Stimulated activated CD8-positive, alpha-beta memory T cell treated with anti-CD3 and anti-CD28 coated beads, Interleukin-12 subunit alpha, Interleukin-12 subunit beta, amount 100 ng/mL, for 4 hours (primary cell): ENCODE data around the gene NEO1.
"Not testable (repeated sequence)": the region's sequence is repeated elsewhere in the genome, so short reads cannot be mapped to it uniquely, and the experiment has no call there.

Experiments
- DNase-seq: peaks from one replicate; pipeline ENCODE4 v3.0.0-alpha.2; 2020; ENCODE audit warnings: low read depth

Gene NEO1

GRCh38 chr15:73212424-73212823, 160.2 kb downstream of the NEO1 start:
- no peak for DNase-seq

GRCh38 chr15:73221450-73221849, 169.2 kb downstream of the NEO1 start:
- DNase-seq = not testable (repeated sequence)

- DNase-seq = no peak
Observed at GRCh38 chr15:73225358-73226015, 173.2 kb downstream of the NEO1 start.

DNA sequence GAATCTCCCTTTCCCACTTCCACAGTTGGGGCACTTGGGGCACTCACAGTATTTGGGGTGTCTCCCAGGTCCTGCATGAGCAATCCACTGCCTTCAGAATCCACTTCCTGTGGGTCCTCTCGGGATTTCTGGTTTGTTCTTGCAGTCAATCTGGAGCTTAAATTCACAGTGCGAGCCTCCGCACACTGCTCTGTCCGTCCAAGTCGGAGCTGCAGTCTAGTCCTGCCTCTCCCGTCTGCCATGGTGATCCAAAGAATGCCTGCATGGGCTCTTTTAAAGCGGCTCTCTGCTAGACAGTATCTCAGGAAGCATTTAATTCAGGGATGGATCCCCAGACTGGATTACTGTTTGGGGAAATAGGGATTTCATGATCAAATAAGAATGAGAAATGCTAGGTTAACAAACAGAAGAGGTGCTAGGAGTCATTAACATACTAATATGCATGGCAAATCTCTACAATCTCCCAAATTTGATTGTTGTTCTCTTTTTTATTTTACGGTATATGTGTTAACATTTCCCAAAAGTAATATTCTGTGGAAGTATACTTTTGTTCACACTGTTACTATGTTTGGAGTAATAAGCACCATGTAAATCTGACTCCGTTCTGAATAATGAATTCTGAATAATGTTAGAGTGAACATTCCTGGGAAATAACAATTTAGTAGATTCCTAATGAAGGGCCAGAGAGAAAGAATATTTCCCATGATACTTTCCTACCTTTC, 174.0 kb downstream of the NEO1 start:
- DNase-seq = no peak

DNA sequence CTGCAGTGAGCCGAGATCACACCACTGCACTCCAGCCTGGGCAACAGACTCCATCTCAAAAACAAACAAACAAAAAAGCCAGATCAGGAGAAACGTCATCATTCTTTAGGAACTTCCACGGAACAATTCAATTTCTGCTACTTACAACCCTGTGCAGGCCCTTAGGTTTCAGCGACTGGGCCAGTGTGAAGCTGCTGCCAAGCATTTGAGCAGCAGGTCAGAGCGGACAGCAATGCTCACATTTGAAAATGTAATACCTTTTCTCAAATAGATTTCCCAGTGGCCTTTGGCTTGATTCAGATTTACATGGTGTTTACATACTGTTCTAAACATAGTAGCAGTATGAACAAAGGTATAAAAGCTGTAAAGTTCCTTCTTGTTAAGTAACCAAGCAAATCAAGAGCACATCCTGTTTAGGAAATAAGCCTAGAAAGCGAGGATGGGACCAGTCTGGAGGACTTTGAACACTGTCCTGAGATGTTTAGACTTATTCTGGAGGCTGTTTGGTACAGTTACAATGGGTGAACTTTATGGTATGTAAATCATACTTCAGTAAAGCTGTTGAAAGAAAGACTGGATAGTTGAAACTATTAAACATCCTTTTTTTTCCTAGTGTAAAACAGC, 175.3 kb downstream of the NEO1 start:
- no peak for DNase-seq

DNA sequence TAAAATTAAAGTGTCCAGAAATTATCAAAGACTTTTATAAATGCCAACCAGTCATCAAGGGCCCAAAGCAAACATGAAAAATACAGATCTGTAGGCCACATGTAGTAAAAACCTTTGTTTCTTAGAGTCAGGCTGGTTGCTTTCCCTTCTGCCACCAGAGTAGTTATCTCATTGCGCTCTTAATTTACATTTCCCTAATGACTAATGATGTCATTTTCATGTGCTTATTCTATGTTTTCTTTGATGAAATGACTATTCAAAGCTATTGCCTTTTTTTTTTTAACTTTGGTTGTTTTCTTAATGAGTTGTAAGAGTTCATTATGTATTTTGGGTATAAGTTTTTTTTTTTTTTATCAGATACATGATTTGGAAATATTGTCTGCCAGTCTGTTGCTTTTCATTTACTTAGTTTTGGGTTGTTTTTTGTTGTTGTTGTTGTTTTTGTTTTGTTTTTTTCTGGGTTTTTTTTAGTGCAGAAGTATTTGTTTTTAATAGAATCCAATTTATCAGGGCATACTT, 175.9 kb downstream of the NEO1 start:
- DNase-seq = no peak

DNA sequence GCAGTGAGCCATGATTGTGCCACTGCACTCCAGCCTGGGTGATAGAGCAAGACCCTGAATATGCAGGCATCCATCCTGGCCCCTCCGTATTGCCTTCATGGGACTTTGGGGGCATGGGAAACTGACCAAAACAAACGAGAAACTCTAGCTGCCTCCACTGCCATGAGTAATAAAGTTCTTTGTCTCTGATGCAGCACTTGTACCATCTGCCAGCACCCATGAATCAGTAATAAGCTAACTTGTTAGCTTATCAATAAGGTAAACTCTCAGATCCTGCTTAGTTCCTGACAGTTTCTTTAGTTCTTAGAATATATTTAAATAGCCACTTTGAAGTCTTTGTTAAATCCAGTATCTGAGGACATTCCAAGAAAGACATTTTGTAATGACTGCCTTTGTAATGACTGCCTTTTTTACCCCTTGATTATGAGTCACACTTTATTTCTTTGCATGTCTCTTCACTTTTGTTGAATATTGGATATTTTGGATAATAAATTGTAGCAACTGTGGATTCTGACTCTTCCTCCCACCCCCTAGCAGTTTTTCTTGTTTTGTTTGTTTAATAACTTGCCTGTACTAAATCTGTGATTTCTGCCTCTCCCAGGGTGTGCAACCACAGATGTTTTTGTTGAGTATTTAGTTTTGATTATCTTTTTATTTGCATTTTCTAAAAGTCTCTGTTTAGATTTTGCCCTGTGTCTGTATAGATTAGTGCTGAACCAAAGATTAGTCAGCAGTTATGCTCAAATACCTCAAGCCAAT, 179.6 kb downstream of the NEO1 start:
- DNase-seq = no peak

GRCh38 chr15:73232776-73233175, 180.5 kb downstream of the NEO1 start:
- DNase-seq = no peak

- DNase-seq = no peak
Observed at GRCh38 chr15:73233623-73234022, 181.4 kb downstream of the NEO1 start.

DNA sequence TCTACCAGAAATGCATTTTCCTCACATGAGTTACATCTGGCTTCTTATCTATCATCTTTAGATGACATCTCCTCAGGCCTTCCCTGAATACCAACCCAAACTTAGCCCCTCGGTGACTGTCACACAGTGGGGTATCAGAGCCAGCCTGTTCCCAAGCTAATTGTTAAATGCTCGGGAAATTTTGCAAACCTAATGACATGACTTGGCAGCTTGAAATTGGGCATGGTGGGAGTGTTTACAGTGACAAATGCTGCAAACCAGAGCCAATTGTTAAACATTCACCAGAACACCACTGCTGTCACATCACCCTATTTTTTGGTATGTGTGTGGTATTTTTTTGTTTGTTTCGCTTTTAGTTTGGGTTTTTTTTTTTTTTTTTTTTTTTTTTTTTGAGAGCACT, 185.6 kb downstream of the NEO1 start:
- DNase-seq = no peak

DNA sequence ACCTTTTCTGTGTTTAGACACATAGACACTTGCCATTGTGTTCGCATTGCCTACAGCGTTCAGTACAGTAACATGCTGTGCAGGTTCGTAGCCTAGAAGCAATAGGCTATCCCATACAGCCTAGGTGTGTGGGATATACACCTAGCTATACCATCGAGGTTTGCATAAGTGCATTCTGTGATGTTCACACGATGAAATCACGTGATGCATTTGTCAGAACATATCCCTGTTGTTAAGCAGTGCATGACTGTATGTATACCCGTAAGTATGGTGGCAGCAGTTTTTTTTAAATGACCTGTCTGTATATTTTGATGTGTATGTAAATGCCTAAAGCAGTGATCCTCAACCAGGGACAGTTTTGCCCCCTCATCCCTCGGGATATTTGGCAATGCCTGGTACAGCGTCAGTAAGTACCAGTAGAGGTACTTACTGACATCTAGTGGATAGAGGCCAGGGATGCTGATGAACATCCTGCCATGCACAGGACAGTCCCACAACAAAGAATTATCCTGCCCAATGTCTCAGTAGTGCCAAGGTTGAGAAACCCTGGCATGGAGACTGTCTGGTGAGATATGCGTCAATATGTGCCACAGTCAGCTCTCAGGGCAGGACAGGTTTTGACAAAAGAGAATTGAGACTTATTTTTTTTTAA, 187.4 kb downstream of the NEO1 start:
- DNase-seq = no peak

GRCh38 chr15:73240866-73241499, 188.7 kb downstream of the NEO1 start:
- peak; percentile 28 for DNase-seq

- no peak for DNase-seq
Observed at GRCh38 chr15:73244333-73244732, 192.1 kb downstream of the NEO1 start.

- no peak for DNase-seq
Observed at GRCh38 chr15:73246439-73246838, 194.2 kb downstream of the NEO1 start.

DNA sequence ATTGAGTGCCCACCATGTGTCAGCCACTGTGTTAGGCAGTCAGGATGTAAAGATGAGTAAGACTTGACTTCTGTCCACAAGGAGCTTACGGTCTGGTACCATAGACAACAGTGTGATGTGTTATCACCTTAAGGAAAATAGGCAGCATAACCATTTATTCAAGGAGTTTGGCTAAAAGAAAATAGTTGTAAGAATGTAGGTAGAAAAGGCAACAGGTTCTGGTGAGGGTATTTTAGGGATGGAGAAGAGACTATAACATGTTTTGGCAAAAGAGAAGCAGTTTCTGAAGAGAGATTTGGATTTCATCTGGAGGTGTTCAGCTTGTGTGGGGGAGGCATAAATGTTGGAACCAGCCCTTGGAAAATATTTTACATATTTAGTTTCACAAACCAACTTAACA, 194.6 kb downstream of the NEO1 start:
- no peak for DNase-seq

DNA sequence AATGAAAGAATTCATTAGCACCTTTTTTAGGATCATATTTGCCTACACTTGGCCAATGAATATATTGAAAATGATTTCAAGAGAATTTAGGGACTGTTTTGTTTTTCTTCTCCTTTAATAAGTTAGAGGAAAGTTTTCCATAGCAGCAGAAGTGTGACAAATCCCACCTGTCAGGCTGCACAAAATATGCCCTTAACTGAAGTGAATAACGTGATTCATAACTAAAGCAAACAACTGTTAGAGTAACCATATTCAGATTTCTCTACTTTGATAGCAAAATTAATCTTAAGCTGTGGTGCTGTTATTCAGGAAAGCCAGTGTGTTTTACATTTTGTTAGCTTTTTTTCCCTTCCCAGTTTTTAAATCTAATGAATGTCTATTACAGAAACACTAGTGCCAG, 195.1 kb downstream of the NEO1 start:
- no peak for DNase-seq

GRCh38 chr15:73249499-73249898, 197.2 kb downstream of the NEO1 start:
- no peak for DNase-seq

DNA sequence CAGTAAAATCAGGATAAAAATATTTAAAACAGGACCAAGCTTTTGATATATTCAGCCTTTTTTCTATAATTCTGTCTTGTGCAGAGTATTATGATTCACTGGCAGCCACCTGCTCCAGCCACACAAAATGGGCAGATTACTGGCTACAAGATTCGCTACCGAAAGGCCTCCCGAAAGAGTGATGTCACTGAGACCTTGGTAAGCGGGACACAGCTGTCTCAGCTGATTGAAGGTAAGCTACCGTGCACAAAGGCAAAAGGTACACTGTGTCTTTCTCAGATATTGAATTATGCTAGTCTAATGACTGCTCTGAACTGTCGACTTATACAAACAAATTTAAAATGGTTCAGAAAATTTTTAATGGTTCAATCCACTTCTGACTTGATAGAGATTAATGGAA, 202.3 kb downstream of the NEO1 start:
- no peak for DNase-seq

DNA sequence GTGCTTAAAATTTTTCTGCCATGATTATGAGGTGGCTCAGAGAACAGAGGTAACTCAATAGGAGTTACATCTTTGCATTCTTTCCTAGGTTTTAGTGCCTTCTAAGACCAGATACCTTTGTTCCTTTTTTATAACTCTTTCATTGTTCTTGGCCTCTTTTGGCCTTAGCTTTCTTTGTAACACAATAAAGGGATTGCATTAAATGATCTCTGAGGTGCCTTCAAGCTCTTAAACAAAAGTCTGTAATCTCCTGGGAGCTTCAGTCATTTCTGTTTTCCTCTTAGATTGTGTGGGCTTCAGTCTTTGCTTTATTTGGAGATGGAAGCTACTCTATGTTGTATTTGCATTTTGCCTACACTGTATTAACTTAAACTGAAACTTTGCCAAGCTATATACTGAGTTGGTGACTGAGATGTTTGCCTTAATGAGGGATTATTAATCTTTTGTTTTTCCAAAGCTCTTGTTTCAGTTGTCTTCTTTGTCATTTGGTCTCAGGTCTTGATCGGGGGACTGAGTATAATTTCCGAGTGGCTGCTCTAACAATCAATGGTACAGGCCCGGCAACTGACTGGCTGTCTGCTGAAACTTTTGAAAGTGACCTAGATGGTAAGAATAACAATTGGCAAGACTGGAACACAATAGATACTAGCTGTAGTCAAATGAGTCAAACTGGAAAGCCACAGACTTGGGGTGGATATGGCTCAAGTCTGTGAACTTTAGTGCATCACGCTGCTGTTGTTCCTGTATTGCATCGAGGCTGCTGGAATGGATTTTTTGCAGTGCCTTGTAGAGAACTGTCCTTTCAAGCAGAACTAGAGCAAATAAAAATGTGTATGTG, 206.2 kb downstream of the NEO1 start:
- DNase-seq = no peak

DNA sequence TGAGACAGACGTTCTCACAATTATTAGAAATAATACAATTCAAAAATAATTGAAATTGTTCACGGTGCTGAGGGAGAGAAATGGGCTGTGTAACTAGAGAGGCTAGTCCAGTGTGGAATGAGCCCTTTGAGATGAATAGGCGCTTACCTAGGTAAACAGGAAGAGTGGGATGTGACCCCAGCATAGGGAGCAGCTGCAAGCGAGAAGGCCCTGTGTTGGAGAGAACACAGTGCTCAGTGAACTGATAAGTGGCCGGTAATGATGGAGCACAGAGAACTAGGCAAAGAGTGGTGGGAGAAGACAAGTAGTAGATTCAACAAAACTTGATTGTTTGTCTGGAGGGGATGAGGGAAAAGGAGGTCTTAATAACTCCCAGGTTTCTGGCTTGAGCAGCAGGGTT, 212.6 kb downstream of the NEO1 start:
- no peak for DNase-seq
